Measurements from ENCODE around the gene TMEM205.
"Not testable (repeated sequence)": the region's sequence is repeated elsewhere in the genome, so short reads cannot be mapped to it uniquely, and the experiment has no call there.

The TMEM205 gene

DNA sequence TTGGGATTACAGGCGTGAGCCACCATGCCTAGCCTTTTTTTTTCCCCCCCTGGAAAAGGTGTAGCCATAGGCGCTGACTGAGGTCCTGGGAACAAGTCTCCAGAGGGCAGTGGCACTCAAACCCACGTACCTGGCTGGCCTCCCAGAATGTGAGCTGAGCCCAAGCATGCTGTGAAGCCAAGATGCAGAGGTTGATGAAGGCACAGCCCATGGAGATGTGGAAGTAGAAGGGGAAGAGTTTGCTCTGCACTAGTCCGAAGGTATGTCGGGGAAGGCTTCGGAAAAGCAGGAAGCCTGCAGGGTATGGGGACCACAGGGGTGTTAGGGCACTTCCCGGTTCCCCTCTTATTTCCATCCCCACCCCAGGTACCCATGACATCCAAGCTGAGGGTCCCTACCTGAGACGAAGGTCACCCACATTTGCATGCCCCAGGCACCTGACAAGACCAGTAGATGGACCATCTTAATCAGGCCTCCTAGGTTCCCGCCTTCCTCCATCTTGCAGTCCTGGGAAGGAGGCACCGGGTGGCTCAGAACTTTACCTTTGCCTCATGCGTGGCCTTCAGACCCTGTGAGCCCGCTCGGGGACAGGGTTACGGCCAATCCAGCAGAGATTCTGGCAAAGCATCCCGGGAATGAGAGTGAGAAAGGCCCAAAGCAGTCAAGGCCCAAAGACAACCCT lies 805 bp downstream of the TMEM205 start:
- Histone ChIP-seq H3K4me3 (peak overlapping the region; percentile 53 to 76 (median 67)), H3K27ac (peak overlapping the region in 17 of 21 experiments; percentile 68 to 91 (median 84))

DNA sequence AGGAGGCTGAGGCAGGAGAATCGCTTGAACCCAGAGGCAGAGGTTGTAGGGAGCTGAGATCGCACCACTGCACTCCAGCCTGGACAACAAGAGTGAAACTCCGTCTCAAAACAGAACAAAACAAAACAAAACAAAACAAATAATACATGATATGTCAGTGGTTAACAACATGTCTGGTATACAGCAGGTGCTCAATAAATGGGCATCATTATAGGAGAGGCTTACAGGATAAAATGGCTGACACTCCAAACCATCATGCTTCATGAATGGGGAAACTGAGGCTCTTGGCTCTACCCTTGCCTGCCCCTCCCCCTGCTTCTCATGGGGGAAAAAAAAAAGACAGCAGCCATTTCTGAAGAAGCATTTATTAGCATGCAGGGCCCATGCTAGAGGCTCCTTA lies 3.6 kb downstream of the TMEM205 start:
- Histone ChIP-seq H3K4me3 (no peak overlapping the region), H3K27ac (peak overlapping the region in 1 of 21 experiments; percentile 24)

DNA sequence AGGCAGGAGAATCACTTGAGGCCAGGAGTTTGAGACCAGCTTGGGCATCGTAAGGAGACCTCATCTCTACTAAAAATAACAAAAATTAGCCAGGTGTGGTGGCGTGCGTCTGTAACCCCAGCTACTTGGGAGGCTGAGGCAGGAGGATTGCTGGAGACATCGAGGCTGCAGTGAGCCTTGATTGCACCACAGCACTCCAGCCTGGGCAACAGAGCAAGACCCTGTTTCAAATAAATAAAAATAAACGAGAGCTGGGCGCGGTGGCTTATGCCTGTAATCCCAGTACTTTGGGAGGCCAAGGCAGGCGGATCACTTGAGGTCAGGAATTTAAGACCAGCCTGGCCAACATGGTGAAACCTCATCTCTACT lies 6.0 kb downstream of the TMEM205 start:
- H3K4me3 ChIP-seq = peak overlapping the region in 4 of 7 experiments; percentile 63 to 90 (median 80)
- H3K27ac ChIP-seq = peak overlapping the region in 15 of 21 experiments; percentile 8 to 97 (median 87)

DNA sequence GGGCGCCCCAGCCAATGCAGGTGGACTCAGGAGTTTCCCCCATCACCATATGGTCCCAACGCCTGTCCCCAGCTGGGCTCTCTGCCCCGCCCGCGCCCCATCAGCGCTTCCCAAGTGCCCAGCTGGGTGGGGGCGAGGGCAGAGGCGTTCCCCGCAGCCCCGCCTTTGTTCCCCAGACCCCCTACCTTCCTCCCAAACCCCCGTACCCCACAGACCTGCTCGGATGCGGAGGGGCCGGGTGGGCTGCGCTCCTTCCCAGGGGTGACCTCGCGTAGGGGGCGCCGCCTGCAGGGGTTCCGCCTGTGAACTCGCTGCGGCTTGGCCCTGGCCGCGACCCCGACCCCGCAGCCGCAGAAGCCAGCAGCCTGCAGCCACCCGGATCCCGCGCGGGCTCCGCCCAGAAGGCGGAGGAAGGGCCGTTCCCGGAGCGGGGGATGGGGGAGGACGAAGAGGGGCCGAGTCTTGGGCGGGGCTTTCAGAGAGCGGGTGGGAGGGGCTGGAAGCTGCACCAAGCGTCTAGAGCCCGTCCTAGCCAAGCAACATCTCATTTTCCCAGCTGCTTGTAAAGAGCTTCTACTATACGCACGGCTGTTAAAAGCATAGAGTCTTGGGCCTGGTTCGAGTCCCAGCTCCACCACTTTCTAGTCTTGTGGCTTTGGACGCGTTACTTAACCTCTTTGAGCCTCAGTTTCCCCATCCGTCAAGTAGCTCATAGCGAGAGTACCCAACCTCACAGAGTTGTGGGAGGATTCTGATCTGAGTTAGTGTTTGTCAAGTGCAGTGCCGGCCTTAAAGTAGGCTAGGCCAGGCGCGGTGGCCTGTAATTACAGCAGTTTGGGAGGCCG lies 6.6 kb downstream of the TMEM205 start, which contains the start of gene RAB3D:
TSS of gene RAB3D (minus strand) at position 404 of the 845 bp plus-strand sequence. CDS start 2,258 bp downstream, outside the sequence.
- peak within 1 kb of the TSS; percentile 60 to 90 (median 79) for H3K4me3 ChIP-seq
- H3K27ac ChIP-seq = peak within 1 kb of the TSS; percentile 43 to 97 (median 85)

DNA sequence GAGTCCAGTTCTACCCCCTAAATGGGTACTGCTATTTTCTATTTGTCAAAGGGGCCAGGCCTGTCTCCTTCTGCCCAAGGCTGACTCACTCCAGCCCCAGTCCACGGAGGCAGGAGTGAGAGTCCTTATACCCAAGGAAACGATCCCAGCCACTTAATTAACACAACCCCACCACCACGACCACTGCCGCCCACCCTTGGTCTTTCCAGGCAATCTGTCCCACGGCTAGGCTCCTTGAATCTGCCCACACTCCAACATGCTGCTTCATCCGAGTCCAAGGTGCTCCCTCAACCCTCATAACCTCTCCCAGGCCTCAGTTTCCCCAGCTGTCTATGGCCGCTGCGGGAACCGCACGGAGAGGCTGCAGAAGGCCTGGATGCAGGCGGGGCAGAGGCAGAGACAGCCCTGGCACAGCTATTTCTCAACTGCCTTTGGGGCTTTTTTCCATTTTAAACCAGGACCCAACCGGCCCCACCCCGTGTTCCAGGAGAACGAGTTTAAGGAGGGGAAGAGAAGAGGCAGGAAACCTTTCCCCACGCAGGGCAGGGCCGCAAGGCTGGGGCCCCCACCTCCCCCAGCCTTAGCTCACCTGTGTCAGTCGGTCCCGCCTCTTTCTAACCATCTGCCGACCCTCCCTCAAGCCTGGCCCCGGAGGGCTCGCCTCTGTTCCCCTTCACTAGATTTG lies 7.4 kb downstream of the TMEM205 start:
- Histone ChIP-seq H3K27ac (peak overlapping the region; percentile 43 to 97 (median 85)), H3K4me3 (peak overlapping the region; percentile 60 to 90 (median 79))

DNA sequence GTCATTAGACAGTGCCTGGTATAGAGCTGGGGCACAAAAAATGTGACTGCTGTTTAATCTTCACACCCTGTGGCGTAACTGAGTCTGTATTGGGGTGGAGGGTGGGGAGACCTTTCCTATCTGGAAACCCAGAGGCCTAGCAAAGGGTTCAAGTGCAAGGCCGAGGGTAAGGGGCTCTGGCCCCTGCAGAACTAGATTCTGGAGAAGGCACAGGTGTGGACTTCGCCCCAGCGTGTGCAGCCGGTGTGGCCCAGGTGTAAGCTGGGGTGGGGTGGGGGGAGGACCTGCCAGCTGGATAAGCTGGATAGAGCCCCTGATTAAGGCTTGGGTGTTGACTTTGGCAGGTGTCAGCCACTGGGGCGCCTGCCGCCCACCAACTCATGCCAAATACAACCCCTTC lies 7.9 kb downstream of the TMEM205 start:
- Histone ChIP-seq H3K27ac (peak overlapping the region in 16 of 21 experiments; percentile 79 to 97 (median 85)), H3K4me3 (peak overlapping the region in 6 of 7 experiments; percentile 60 to 86 (median 77))

DNA sequence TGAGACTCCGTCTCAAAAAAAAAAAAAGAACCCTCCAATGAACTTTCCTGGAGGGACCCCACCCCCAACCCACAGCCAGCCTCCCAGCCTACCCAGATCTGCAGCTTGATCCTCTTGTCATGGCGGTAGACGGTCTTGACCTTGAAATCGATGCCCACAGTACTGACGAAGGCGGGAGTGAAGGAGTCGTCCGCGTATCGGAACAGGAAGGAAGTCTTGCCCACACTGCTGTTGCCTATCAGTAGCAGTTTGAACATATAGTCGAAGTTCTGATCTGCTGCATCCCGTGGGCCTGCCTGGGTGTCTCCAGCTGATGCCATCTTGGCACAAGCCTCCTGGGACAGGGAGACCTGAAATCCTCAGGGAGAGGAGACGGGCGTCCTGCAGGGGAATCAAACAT lies 9.0 kb downstream of the TMEM205 start:
- Histone ChIP-seq H3K27ac (peak overlapping the region in 1 of 21 experiments; percentile 5), H3K4me3 (no peak overlapping the region)

DNA sequence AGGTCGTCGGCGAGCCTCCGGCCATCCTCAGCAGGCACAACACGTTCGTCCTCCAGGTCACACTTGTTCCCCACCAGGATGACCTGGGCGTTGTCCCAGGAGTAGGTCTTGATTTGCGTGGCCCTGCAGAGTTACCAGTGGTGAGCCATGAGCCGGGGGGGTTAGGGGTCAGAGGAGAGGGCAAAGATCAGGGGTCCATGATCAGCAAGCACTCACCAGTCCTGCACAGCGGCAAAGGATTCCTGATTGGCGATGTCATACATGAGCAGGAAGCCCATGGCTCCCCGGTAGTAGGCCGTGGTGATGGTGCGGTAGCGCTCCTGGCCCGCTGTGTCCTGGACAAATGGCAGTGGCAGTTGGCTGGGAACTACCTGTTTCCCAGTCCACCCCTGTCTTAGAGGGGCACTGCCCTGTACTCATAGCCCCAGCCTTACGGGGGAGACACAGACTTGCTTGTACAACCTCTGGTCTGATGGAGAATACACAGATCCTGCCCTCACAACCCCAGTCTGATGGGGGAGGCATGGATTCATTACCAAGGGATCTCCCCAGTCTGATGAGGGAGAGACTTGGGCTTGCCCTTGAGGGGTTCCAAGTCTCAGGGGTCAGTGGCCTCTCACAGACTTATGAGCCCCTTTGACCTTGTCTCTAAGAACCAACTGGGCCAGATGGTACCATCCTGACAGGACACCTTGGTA lies 10.5 kb downstream of the TMEM205 start:
- Histone ChIP-seq H3K4me3 (no peak overlapping the region), H3K27ac (no peak overlapping the region)

DNA sequence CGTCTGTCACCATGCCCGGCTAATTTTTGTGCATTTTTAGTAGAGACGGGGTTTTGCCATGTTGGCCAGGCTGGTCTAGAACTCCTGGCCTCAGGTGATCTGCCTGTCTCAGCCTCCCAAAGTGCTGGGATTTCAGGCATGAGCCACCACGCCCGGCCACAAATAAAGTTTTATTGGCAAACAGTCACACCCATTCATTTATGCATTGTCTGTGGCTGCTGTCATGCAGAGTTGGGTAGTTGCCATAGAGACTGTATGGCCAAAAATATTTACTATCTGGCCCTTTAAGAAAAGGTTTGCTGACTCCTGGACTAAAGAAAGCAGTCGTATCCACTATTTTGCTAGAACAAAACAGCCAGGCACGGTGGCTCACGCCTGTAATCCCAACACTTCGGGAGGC lies 12.2 kb downstream of the TMEM205 start:
- not testable (repeated sequence) for H3K4me3 ChIP-seq, H3K27ac ChIP-seq

DNA sequence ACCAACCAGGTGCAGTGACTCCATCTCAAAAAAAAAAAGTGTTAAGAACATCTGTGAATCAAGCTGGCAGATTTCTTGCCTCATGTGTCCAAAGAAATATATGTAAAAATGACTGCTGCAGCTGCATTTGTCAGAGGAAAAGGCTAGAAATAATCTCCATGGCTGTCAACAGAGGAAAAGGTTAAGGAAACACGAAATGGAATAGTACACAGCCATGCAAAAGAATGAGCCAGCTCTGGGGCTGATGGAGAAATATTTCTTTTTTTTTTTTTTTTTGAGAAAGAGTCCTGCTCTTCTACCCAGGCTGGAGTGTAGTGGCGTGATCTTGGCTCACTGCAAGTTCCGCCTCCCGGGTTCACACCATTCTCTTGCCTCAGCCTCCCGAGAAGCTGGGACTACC lies 13.2 kb downstream of the TMEM205 start:
- no peak overlapping the region for H3K4me3 ChIP-seq
- no peak overlapping the region for H3K27ac ChIP-seq

DNA sequence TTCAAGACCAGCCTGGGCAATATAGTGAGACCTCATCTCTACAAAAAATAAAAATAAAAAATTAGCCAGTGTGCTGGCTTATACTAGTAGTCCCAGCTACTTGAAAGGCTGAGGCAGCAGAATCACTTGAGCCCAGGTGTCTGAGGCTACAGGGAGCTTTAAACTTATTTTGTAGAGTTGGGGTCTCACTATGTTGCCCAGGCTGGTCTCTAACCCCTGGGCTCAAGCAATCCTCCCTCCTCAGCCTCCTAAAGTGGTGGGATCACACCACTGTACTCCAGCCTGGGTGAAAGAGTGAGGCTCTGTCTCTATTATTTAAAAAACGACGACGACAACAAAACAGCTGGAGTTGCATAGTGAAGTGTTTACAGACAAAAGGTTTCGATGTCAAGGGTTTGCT lies 14.6 kb downstream of the TMEM205 start:
- no peak overlapping the region for H3K27ac ChIP-seq
- H3K4me3 ChIP-seq = no peak overlapping the region

DNA sequence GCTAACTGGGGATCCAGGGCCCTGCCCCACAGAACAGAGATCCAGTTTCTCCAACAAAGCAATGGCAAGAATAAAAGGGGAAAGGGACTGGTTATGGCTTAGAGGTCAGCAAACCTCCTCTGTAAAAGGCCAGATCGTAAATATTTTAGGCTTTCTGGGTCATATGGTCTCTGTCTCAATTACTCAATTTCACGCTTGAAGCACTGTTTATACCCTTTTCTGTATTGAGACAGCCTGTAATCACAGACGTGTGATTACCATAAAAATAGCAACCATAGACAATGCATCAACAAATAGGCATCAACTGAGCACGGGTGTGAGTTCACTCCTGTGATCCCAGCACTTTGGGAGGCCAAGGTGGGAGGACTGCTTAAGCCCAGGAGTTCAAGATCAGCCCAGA lies 15.9 kb downstream of the TMEM205 start:
- Histone ChIP-seq H3K27ac (no peak overlapping the region), H3K4me3 (no peak overlapping the region)

DNA sequence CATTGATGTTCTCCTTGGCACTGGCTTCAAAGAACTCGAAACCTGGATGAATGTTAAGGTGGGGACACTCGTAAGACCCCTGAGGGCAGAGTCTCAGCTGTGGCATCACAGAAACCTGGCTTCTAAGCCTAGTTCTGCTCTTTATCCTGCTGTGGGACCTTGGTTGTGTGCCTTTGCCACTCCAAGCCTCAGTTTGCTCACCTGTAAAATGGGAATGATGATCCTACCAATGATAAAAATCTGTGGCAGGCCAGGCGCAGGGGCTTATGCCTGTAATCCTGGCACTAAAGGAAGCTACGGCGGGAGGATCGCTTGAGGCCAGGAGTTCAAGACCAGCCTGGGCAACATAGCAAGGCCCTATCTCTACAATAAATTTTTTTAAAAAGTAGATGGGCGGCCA lies 20.5 kb downstream of the TMEM205 start:
- Histone ChIP-seq H3K4me3 (no peak overlapping the region), H3K27ac (peak overlapping the region in 5 of 21 experiments; percentile 65 to 86 (median 75))

DNA sequence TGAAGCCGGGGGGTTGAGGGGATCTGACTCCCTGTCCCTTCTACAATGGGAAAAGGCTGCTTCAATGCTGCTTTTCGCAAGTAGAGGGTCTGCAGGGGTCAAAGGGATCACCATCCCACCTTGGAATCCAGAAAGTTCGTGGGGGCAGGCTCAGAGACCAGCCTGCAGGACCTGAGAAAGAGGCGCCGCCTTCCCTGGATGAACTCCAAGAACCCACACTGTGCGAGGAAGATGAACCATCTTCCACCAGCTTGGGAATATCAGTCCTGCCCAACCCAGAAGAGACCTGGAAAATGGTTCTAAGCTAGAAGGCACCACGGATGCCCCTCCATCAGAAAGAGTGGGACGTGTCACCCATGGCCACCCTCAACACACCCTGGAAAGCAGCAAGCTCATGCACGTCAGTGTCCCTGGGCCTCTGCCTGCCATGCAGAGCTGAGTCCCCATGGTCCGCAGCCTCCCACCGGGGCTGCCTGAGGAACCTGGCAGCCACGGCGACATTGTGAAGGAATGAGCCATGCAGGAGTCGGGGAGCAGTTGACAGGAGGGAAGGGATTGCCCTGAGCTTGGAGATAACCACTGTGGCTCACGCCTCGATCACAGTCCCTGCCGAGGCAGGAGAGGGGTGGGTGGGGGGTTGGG lies 21.2 kb downstream of the TMEM205 start:
- Histone ChIP-seq H3K27ac (peak overlapping the region in 20 of 21 experiments; percentile 3 to 86 (median 59)), H3K4me3 (no peak overlapping the region)

DNA sequence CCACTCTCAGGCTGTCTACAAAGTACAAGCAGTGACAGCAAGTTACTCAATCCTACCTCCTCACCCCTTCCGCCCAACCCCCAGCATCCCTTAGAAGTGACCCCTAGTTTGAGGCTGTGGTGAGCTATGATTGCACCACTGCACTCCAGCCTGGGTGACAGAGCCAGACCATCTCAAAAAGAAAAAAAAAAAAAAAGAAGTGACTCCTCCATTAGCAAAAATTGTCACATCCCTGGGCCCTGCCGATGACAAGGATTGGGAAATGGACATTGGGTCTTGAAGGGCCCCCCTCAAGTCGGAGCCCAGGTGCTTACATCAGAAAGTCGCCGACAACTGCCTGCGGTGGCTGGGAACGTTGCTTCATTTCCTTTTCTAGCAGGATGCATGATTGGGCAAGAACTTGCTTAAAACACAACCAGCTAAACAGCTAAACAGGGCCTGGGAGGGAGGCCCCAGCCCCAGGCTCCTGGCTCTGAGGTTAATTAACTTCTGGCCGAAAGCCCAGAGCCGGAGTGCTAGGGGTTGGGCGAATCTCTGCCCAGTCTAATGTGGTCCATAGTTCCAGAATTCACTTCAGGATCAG lies 21.9 kb downstream of the TMEM205 start:
- Histone ChIP-seq H3K4me3 (no peak overlapping the region), H3K27ac (peak overlapping the region in 20 of 21 experiments; percentile 3 to 86 (median 61))

DNA sequence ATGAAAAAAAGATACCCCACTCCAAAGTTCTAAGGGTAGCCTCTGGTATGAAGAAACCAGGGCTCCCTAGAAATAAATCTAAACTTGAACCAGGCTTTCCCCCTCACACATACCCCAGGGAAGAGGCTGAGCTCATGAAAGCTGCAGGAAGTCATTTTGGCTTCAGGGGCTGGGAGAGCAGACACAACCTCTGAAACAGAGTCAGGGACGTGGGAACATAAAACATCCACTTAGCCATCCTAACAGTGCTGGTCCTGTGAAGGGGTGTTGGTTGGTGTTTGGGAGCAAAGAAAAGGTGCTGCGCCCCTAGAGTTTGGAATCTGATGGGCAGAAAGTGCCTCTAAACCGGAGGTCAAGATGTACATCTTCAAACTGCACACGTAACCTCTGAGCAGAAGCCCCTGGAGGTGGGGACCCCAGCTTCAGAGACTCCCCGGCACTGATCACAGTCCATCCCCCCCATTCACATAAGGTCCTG lies 22.4 kb downstream of the TMEM205 start:
- Histone ChIP-seq H3K4me3 (no peak overlapping the region), H3K27ac (peak overlapping the region in 19 of 21 experiments; percentile 3 to 86 (median 62))

DNA sequence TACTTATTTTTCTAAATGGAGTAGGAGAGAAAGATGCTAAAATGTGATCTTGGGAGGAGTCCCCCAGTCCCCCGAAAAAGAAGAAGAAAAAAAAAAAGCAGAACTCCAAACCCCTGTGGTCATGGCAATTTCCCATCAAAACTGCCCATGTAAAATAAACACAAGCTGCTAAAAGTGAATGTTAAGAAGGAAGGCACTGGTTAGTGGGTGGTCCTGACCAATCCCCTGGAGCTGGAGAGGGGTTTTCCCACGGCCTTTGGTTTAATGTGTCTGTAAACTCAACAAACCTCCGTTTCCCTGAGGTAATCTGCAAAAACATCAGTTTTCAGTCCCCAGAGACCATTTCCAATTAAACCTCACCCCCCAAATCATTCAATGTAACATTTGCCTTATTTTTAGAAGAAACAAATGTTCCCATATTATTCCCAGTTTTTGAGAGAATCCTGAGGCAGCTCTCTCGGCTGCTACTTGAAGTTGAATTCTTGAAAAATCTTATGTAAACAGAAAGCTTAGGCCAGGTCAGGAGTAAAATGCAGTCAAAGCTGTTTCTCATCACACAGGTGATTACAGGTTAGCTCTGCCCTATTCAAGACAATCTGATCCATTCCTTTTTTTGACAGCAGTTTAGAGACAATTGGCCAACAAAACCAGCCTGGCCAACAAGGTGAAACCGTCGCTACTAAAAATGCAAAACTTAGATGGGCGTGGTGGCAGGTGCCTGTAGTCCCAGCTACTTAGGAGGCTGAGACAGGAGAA lies 23.6 kb downstream of the TMEM205 start:
- Histone ChIP-seq H3K27ac (peak overlapping the region in 3 of 21 experiments; percentile 37 to 86 (median 75)), H3K4me3 (no peak overlapping the region)

All from skin epidermis (tissue), 12 donors.